Measurements from ENCODE around the gene NEDD9. TPM values are rescaled to one million over a fixed set of nuclear protein-coding genes. Genes with fewer than 3 reads are reported as not detected.
A peak's percentile ranks its signal among the peaks of the same experiment; 100 is the strongest.

NEDD9 gene
- polyA plus RNA-seq, 4 donors, result 13.6 to 17.6 (median 15.0) TPM

- H3K9me3 ChIP-seq (ENCODE audit: control insufficient read depth in 2 of 2, insufficient read depth in 1 of 2, low read depth in 1 of 2, low read length in 1 of 2), result no peaks in the 10 kb centered on the region
- FAIRE-seq (no peak), DNase-seq (no peak)
- H3K4me3 ChIP-seq (ENCODE audit: low read depth in 1 of 3, low read length in 3 of 3), result no peak overlapping the region
- H3K4me1 ChIP-seq (ENCODE audit: control insufficient read depth in 3 of 3, insufficient read depth in 2 of 3, low read depth in 1 of 3, low read length in 2 of 3), result peaks cover 6 to 32% (median 23%) of the 10 kb centered on the region in 3 donors
- peak overlapping the region in 2 of 3 donors; percentile 40 to 49 for H3K27ac ChIP-seq (ENCODE audit: low read depth in 1 of 3, low read length in 2 of 3)
- no peaks in the 10 kb centered on the region for H3K27me3 ChIP-seq (ENCODE audit: control insufficient read depth in 3 of 3, insufficient read depth in 3 of 3, low read length in 3 of 3)
- WGBS, 3 donors, result 80 to 93% (median 93%) methylated on average over 16 of the region's 16 CpGs
- peaks cover 0 to 34% (median 9%) of the 10 kb centered on the region in 3 donors for H3K36me3 ChIP-seq (ENCODE audit: control insufficient read depth in 3 of 3, insufficient read depth in 2 of 3, low read depth in 1 of 3, low read length in 3 of 3)
These were observed 18.2 kb downstream of the NEDD9 start for GRCh38 chr6:11214084-11214833.

- Histone ChIP-seq H3K4me3 (ENCODE audit: low read depth in 1 of 3, low read length in 3 of 3) (no peak overlapping the region), H3K27me3 (ENCODE audit: control insufficient read depth in 3 of 3, insufficient read depth in 3 of 3, low read length in 3 of 3) (no peaks in the 10 kb centered on the region), H3K4me1 (ENCODE audit: control insufficient read depth in 3 of 3, insufficient read depth in 2 of 3, low read depth in 1 of 3, low read length in 2 of 3) (peaks cover 6 to 24% (median 17%) of the 10 kb centered on the region in 3 donors), H3K36me3 (ENCODE audit: control insufficient read depth in 3 of 3, insufficient read depth in 2 of 3, low read depth in 1 of 3, low read length in 3 of 3) (peaks cover 0 to 34% (median 9%) of the 10 kb centered on the region in 3 donors), H3K27ac (ENCODE audit: low read depth in 1 of 3, low read length in 2 of 3) (peak overlapping the region in 1 of 3 donors; percentile 55), H3K9me3 (ENCODE audit: control insufficient read depth in 2 of 2, insufficient read depth in 1 of 2, low read depth in 1 of 2, low read length in 1 of 2) (no peaks in the 10 kb centered on the region)
- 78 to 91% (median 79%) methylated on average over 12 of the region's 12 CpGs for WGBS, 3 donors
- no peak for DNase-seq
- no peak for FAIRE-seq
These were observed 18.9 kb downstream of the NEDD9 start for GRCh38 chr6:11213422-11214021.

- FAIRE-seq, result no peak
- H3K4me1 ChIP-seq (ENCODE audit: control insufficient read depth in 3 of 3, insufficient read depth in 2 of 3, low read depth in 1 of 3, low read length in 2 of 3), result peaks cover 4 to 17% (median 9%) of the 10 kb centered on the region in 3 donors
These were observed 19.8 kb downstream of the NEDD9 start for GRCh38 chr6:11212664-11213063.

GRCh38 chr6:11211254-11211653 is 21.2 kb downstream of the NEDD9 start:
- Histone ChIP-seq H3K36me3 (ENCODE audit: control insufficient read depth in 3 of 3, insufficient read depth in 2 of 3, low read depth in 1 of 3, low read length in 3 of 3) (peaks cover 0 to 34% (median 9%) of the 10 kb centered on the region in 3 donors), H3K4me1 (ENCODE audit: control insufficient read depth in 3 of 3, insufficient read depth in 2 of 3, low read depth in 1 of 3, low read length in 2 of 3) (peaks cover 4 to 19% (median 8%) of the 10 kb centered on the region in 3 donors), H3K27me3 (ENCODE audit: control insufficient read depth in 3 of 3, insufficient read depth in 3 of 3, low read length in 3 of 3) (no peaks in the 10 kb centered on the region), H3K9me3 (ENCODE audit: control insufficient read depth in 2 of 2, insufficient read depth in 1 of 2, low read depth in 1 of 2, low read length in 1 of 2) (no peaks in the 10 kb centered on the region), H3K4me3 (ENCODE audit: low read depth in 1 of 3, low read length in 3 of 3) (no peak overlapping the region), H3K27ac (ENCODE audit: low read depth in 1 of 3, low read length in 2 of 3) (no peak overlapping the region)
- DNase-seq, result no peak
- no peak for FAIRE-seq
- WGBS, 3 donors, result 82 to 96% (median 92%) methylated on average over 2 of the region's 2 CpGs

More at GRCh38 chr6:11212664-11213063, 19.8 kb downstream of the NEDD9 start:
- Histone ChIP-seq H3K9me3 (ENCODE audit: control insufficient read depth in 2 of 2, insufficient read depth in 1 of 2, low read depth in 1 of 2, low read length in 1 of 2) (no peaks in the 10 kb centered on the region), H3K36me3 (ENCODE audit: control insufficient read depth in 3 of 3, insufficient read depth in 2 of 3, low read depth in 1 of 3, low read length in 3 of 3) (peaks cover 0 to 34% (median 9%) of the 10 kb centered on the region in 3 donors), H3K27ac (ENCODE audit: low read depth in 1 of 3, low read length in 2 of 3) (peak overlapping the region in 1 of 3 donors; percentile 14), H3K27me3 (ENCODE audit: control insufficient read depth in 3 of 3, insufficient read depth in 3 of 3, low read length in 3 of 3) (no peaks in the 10 kb centered on the region), H3K4me3 (ENCODE audit: low read depth in 1 of 3, low read length in 3 of 3) (no peak overlapping the region)
- 57 to 80% (median 78%) methylated on average over 4 of the region's 4 CpGs for WGBS, 3 donors
- no peak for DNase-seq

GRCh38 chr6:11210386-11211138 is 21.9 kb downstream of the NEDD9 start:
- Histone ChIP-seq H3K27me3 (ENCODE audit: control insufficient read depth in 3 of 3, insufficient read depth in 3 of 3, low read length in 3 of 3) (no peaks in the 10 kb centered on the region), H3K4me1 (ENCODE audit: control insufficient read depth in 3 of 3, insufficient read depth in 2 of 3, low read depth in 1 of 3, low read length in 2 of 3) (peaks cover 2 to 16% (median 3%) of the 10 kb centered on the region in 3 donors), H3K4me3 (ENCODE audit: low read depth in 1 of 3, low read length in 3 of 3) (no peak overlapping the region), H3K27ac (ENCODE audit: low read depth in 1 of 3, low read length in 2 of 3) (peak overlapping the region in 1 of 3 donors; percentile 5), H3K9me3 (ENCODE audit: control insufficient read depth in 2 of 2, insufficient read depth in 1 of 2, low read depth in 1 of 2, low read length in 1 of 2) (no peaks in the 10 kb centered on the region), H3K36me3 (ENCODE audit: control insufficient read depth in 3 of 3, insufficient read depth in 2 of 3, low read depth in 1 of 3, low read length in 3 of 3) (peaks cover 0 to 28% (median 9%) of the 10 kb centered on the region in 3 donors)
- no peak for DNase-seq
- no peak for FAIRE-seq
- WGBS, 3 donors, result 83 to 91% (median 87%) methylated on average over 2 of the region's 2 CpGs

GRCh38 chr6:11209906-11210305 is 22.6 kb downstream of the NEDD9 start:
- peak in 1 of 2 donors; percentile 23 for DNase-seq
- Histone ChIP-seq H3K27ac (ENCODE audit: low read depth in 1 of 3, low read length in 2 of 3) (no peak overlapping the region), H3K9me3 (ENCODE audit: control insufficient read depth in 2 of 2, insufficient read depth in 1 of 2, low read depth in 1 of 2, low read length in 1 of 2) (no peaks in the 10 kb centered on the region), H3K4me1 (ENCODE audit: control insufficient read depth in 3 of 3, insufficient read depth in 2 of 3, low read depth in 1 of 3, low read length in 2 of 3) (peaks cover 0 to 16% (median 2%) of the 10 kb centered on the region in 3 donors), H3K36me3 (ENCODE audit: control insufficient read depth in 3 of 3, insufficient read depth in 2 of 3, low read depth in 1 of 3, low read length in 3 of 3) (peaks cover 0 to 29% (median 12%) of the 10 kb centered on the region in 3 donors), H3K4me3 (ENCODE audit: low read depth in 1 of 3, low read length in 3 of 3) (no peak overlapping the region), H3K27me3 (ENCODE audit: control insufficient read depth in 3 of 3, insufficient read depth in 3 of 3, low read length in 3 of 3) (no peaks in the 10 kb centered on the region)
- FAIRE-seq, result no peak
- WGBS, 3 donors, result 43 to 46% (median 44%) methylated on average over 1 of the region's 1 CpG

GRCh38 chr6:11209369-11209768 is 23.1 kb downstream of the NEDD9 start:
- DNase-seq (no peak), FAIRE-seq (no peak)
- H3K27me3 ChIP-seq (ENCODE audit: control insufficient read depth in 3 of 3, insufficient read depth in 3 of 3, low read length in 3 of 3), result no peaks in the 10 kb centered on the region
- peaks cover 0 to 25% (median 9%) of the 10 kb centered on the region in 3 donors for H3K36me3 ChIP-seq (ENCODE audit: control insufficient read depth in 3 of 3, insufficient read depth in 2 of 3, low read depth in 1 of 3, low read length in 3 of 3)
- H3K9me3 ChIP-seq (ENCODE audit: control insufficient read depth in 2 of 2, insufficient read depth in 1 of 2, low read depth in 1 of 2, low read length in 1 of 2), result no peaks in the 10 kb centered on the region
- no peak overlapping the region for H3K27ac ChIP-seq (ENCODE audit: low read depth in 1 of 3, low read length in 2 of 3)
- peaks cover 0 to 16% (median 2%) of the 10 kb centered on the region in 3 donors for H3K4me1 ChIP-seq (ENCODE audit: control insufficient read depth in 3 of 3, insufficient read depth in 2 of 3, low read depth in 1 of 3, low read length in 2 of 3)
- 87 to 94% (median 92%) methylated on average over 5 of the region's 5 CpGs for WGBS, 3 donors
- no peak overlapping the region for H3K4me3 ChIP-seq (ENCODE audit: low read depth in 1 of 3, low read length in 3 of 3)

- no peaks in the 10 kb centered on the region for H3K27me3 ChIP-seq (ENCODE audit: control insufficient read depth in 3 of 3, insufficient read depth in 3 of 3, low read length in 3 of 3)
- no peak overlapping the region for H3K27ac ChIP-seq (ENCODE audit: low read depth in 1 of 3, low read length in 2 of 3)
- peaks cover 0 to 23% (median 9%) of the 10 kb centered on the region in 3 donors for H3K36me3 ChIP-seq (ENCODE audit: control insufficient read depth in 3 of 3, insufficient read depth in 2 of 3, low read depth in 1 of 3, low read length in 3 of 3)
- H3K9me3 ChIP-seq (ENCODE audit: control insufficient read depth in 2 of 2, insufficient read depth in 1 of 2, low read depth in 1 of 2, low read length in 1 of 2), result no peaks in the 10 kb centered on the region
- no peak overlapping the region for H3K4me3 ChIP-seq (ENCODE audit: low read depth in 1 of 3, low read length in 3 of 3)
- WGBS, 3 donors, result 73 to 93% (median 92%) methylated on average over 1 of the region's 1 CpG
- DNase-seq (no peak), FAIRE-seq (no peak)
- peaks cover 0 to 16% (median 2%) of the 10 kb centered on the region in 3 donors for H3K4me1 ChIP-seq (ENCODE audit: control insufficient read depth in 3 of 3, insufficient read depth in 2 of 3, low read depth in 1 of 3, low read length in 2 of 3)
These were observed 23.6 kb downstream of the NEDD9 start for GRCh38 chr6:11208854-11209253.

Measured in small intestine (tissue), 7 donors.